ENCODE data around the gene JAM3. TPM values are rescaled to one million over a fixed set of nuclear protein-coding genes. Genes with fewer than 3 reads are reported as not detected.
"Not testable (repeated sequence)": the region's sequence is repeated elsewhere in the genome, so short reads cannot be mapped to it uniquely, and the experiment has no call there.

The JAM3 gene
- total RNA-seq, 5 donors from 2014 or later (not counting 1 experiment from before 2014, with no cell fraction given) = 6.6 to 10.7 (median 8.2) TPM

DNA sequence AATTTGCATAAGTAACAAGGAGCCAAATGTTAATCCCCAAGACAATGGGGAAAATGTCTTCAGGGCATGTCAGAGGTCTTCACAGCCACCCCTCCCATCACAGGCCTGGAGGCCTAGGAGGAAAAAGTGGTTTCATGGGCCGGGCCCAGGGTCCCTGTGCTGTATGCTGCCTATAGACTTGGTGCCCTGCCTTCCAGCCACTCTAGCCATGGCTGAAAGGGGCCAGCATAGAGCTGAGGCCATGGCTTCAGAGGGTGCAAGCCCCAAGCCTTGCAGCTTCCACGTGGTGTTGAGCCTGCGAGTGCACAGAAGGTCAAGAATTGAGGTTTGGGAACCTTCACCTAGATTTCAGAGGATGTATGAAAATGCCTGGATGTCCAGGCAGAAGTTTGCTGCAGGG lies 12.4 kb downstream of the JAM3 start:
- H3K27me3 ChIP-seq (replicated peaks in 1 of 2; ENCODE audit: control insufficient read depth in 2 of 2, extremely low read depth in 1 of 2, insufficient read depth in 2 of 2, low read length in 1 of 2); H3K27me3 Mint-ChIP-seq; H3K4me3 Mint-ChIP-seq; POLR2A ChIA-PET; DNase-seq; H3K36me3 ChIP-seq (ENCODE audit: control insufficient read depth in 2 of 2, extremely low read depth in 1 of 2, insufficient read depth in 1 of 2, low read length in 1 of 2); H3K4me1 Mint-ChIP-seq; H3K27ac Mint-ChIP-seq; H3K27ac ChIP-seq (ENCODE audit: low read length); ATAC-seq (replicated peaks in 1 of 4); H3K9me3 ChIP-seq; H3K4me1 ChIP-seq (ENCODE audit: control insufficient read depth in 1 of 2, extremely low read depth in 1 of 2, insufficient read depth in 2 of 2, low read length in 2 of 2); H3K4me3 ChIP-seq (ENCODE audit: control insufficient read depth in 1 of 2, extremely low read depth in 1 of 2, low read length in 1 of 2): not testable (repeated sequence)
- Mint-ChIP-seq H3K9me3 (peaks cover 5 to 12% (median 6%) of the 10 kb centered on the region in 3 donors), H3K36me3 (peaks cover 20% of the 10 kb centered on the region)
- 72% methylated on average over 3 of the region's 3 CpGs for WGBS (ENCODE audit: insufficient coverage)
- CTCF ChIA-PET = interaction anchor here in 1 of 2 donors (1.3 kb wide), 1 partner anchor 31 kb away, joined by 4 read pairs; no protein-coding TSS in a partner anchor

DNA sequence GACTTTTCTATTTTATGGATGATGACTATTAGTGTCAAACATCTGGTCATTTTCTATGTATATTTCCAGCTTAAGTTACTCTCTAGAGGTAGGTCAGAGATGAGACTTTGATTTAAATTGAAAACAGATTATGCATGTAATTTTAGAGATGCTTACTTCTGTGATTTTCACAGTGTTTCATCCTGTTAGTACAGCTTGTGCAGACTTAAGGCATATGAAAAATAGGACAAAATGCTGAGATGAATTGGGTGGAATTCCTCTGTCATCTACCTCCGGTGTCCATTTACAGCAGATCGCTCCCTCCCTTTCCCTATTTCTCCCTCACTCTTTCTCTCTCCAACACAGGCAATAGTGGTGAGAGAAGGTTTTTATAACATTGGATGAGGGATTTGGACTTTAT lies 14.1 kb downstream of the JAM3 start:
- H3K27ac ChIP-seq (ENCODE audit: low read length) = no peak overlapping the region
- Mint-ChIP-seq H3K4me1 (no peaks in the 10 kb centered on the region), H3K9me3 (peaks cover 5 to 12% (median 6%) of the 10 kb centered on the region in 3 donors), H3K4me3 (no peak overlapping the region), H3K36me3 (peaks cover 20% of the 10 kb centered on the region), H3K27ac (no peak overlapping the region), H3K27me3 (peaks cover 0 to 7% of the 10 kb centered on the region in 2 donors)
- H3K4me1 ChIP-seq (ENCODE audit: control insufficient read depth in 1 of 2, extremely low read depth in 1 of 2, insufficient read depth in 2 of 2, low read length in 2 of 2) = no peaks in the 10 kb centered on the region
- H3K36me3 ChIP-seq (ENCODE audit: control insufficient read depth in 2 of 2, extremely low read depth in 1 of 2, insufficient read depth in 1 of 2, low read length in 1 of 2) = no peaks in the 10 kb centered on the region
- H3K27me3 ChIP-seq (replicated peaks in 1 of 2; ENCODE audit: control insufficient read depth in 2 of 2, extremely low read depth in 1 of 2, insufficient read depth in 2 of 2, low read length in 1 of 2) = peaks cover 0 to 3% of the 10 kb centered on the region in 2 experiments
- no peaks in the 10 kb centered on the region for H3K9me3 ChIP-seq
- ChIA-PET CTCF (interaction anchor here in 1 of 2 donors (0.7 kb wide), 1 partner anchor 20 kb away, joined by 3 read pairs; no protein-coding TSS in a partner anchor), POLR2A (no interaction called here)
- DNase-seq (no peak), ATAC-seq (replicated peaks in 1 of 4) (no peak)
- no CpG with 5 or more reads among the region's 2 CpGs for WGBS (ENCODE audit: insufficient coverage)
- H3K4me3 ChIP-seq (ENCODE audit: control insufficient read depth in 1 of 2, extremely low read depth in 1 of 2, low read length in 1 of 2) = no peak overlapping the region

GRCh38 chr11:134086376-134086775 lies 17.5 kb downstream of the JAM3 start:
- H3K27me3 ChIP-seq (replicated peaks in 1 of 2; ENCODE audit: control insufficient read depth in 2 of 2, extremely low read depth in 1 of 2, insufficient read depth in 2 of 2, low read length in 1 of 2) = no peaks in the 10 kb centered on the region
- no peak for DNase-seq
- POLR2A ChIA-PET = no interaction called here
- no peak overlapping the region for H3K27ac Mint-ChIP-seq
- H3K9me3 ChIP-seq = no peaks in the 10 kb centered on the region
- no peak for ATAC-seq (replicated peaks in 1 of 4)
- no CpG with 5 or more reads among the region's 2 CpGs for WGBS (ENCODE audit: insufficient coverage)
- H3K36me3 ChIP-seq (ENCODE audit: control insufficient read depth in 2 of 2, extremely low read depth in 1 of 2, insufficient read depth in 1 of 2, low read length in 1 of 2) = no peaks in the 10 kb centered on the region
- H3K4me3 Mint-ChIP-seq = no peak overlapping the region
- CTCF ChIA-PET = interaction anchor here in 1 of 2 donors (0.7 kb wide), 1 partner anchor 151 kb away, joined by 3 read pairs; no protein-coding TSS in a partner anchor
- peaks cover 0 to 4% (median 0%) of the 10 kb centered on the region in 3 donors for H3K9me3 Mint-ChIP-seq
- H3K4me1 ChIP-seq (ENCODE audit: control insufficient read depth in 1 of 2, extremely low read depth in 1 of 2, insufficient read depth in 2 of 2, low read length in 2 of 2) = no peaks in the 10 kb centered on the region
- no peak overlapping the region for H3K4me3 ChIP-seq (ENCODE audit: control insufficient read depth in 1 of 2, extremely low read depth in 1 of 2, low read length in 1 of 2)
- no peaks in the 10 kb centered on the region for H3K27me3 Mint-ChIP-seq
- peaks cover 0 to 2% (median under 1%) of the 10 kb centered on the region in 3 donors for H3K4me1 Mint-ChIP-seq
- no peak overlapping the region for H3K27ac ChIP-seq (ENCODE audit: low read length)
- peaks cover 12% of the 10 kb centered on the region for H3K36me3 Mint-ChIP-seq

- H3K27ac Mint-ChIP-seq; DNase-seq; CTCF ChIA-PET; ATAC-seq (replicated peaks in 1 of 4); H3K27me3 ChIP-seq (replicated peaks in 1 of 2; ENCODE audit: control insufficient read depth in 2 of 2, extremely low read depth in 1 of 2, insufficient read depth in 2 of 2, low read length in 1 of 2); H3K4me3 ChIP-seq (ENCODE audit: control insufficient read depth in 1 of 2, extremely low read depth in 1 of 2, low read length in 1 of 2); H3K27me3 Mint-ChIP-seq; POLR2A ChIA-PET; H3K4me1 ChIP-seq (ENCODE audit: control insufficient read depth in 1 of 2, extremely low read depth in 1 of 2, insufficient read depth in 2 of 2, low read length in 2 of 2); H3K9me3 Mint-ChIP-seq; H3K36me3 Mint-ChIP-seq; H3K27ac ChIP-seq (ENCODE audit: low read length); H3K4me3 Mint-ChIP-seq; H3K9me3 ChIP-seq; H3K36me3 ChIP-seq (ENCODE audit: control insufficient read depth in 2 of 2, extremely low read depth in 1 of 2, insufficient read depth in 1 of 2, low read length in 1 of 2): not testable (repeated sequence)
- peaks cover 5 to 13% (median 7%) of the 10 kb centered on the region in 3 donors for H3K4me1 Mint-ChIP-seq
- WGBS (ENCODE audit: insufficient coverage) = 58% methylated on average over 2 of the region's 9 CpGs
Observed at GRCh38 chr11:134092006-134092405, 23.1 kb downstream of the JAM3 start.

GRCh38 chr11:134097166-134097565 lies 28.3 kb downstream of the JAM3 start:
- H3K9me3 Mint-ChIP-seq = no peaks in the 10 kb centered on the region
- peaks cover 5% of the 10 kb centered on the region for H3K36me3 Mint-ChIP-seq
- POLR2A ChIA-PET = no interaction called here
- no peak overlapping the region for H3K27ac Mint-ChIP-seq
- H3K27me3 Mint-ChIP-seq = no peaks in the 10 kb centered on the region
- H3K4me1 ChIP-seq (ENCODE audit: control insufficient read depth in 1 of 2, extremely low read depth in 1 of 2, insufficient read depth in 2 of 2, low read length in 2 of 2) = no peaks in the 10 kb centered on the region
- H3K4me1 Mint-ChIP-seq = peaks cover 0 to 11% (median 5%) of the 10 kb centered on the region in 3 donors
- H3K27ac ChIP-seq (ENCODE audit: low read length) = no peak overlapping the region
- H3K36me3 ChIP-seq (ENCODE audit: control insufficient read depth in 2 of 2, extremely low read depth in 1 of 2, insufficient read depth in 1 of 2, low read length in 1 of 2) = no peaks in the 10 kb centered on the region
- H3K9me3 ChIP-seq = no peaks in the 10 kb centered on the region
- no peak overlapping the region for H3K4me3 Mint-ChIP-seq
- DNase-seq = no peak
- CTCF ChIA-PET = no interaction called here
- no peaks in the 10 kb centered on the region for H3K27me3 ChIP-seq (replicated peaks in 1 of 2; ENCODE audit: control insufficient read depth in 2 of 2, extremely low read depth in 1 of 2, insufficient read depth in 2 of 2, low read length in 1 of 2)
- H3K4me3 ChIP-seq (ENCODE audit: control insufficient read depth in 1 of 2, extremely low read depth in 1 of 2, low read length in 1 of 2) = no peak overlapping the region
- no CpG with 5 or more reads among the region's 3 CpGs for WGBS (ENCODE audit: insufficient coverage)
- ATAC-seq (replicated peaks in 1 of 4) = no peak

GRCh38 chr11:134098566-134099184 lies 29.8 kb downstream of the JAM3 start:
- Mint-ChIP-seq H3K27me3 (no peaks in the 10 kb centered on the region), H3K4me1 (peaks cover 0 to 5% (median 3%) of the 10 kb centered on the region in 3 donors), H3K4me3 (no peak overlapping the region), H3K27ac (no peak overlapping the region), H3K9me3 (no peaks in the 10 kb centered on the region), H3K36me3 (peaks cover 5% of the 10 kb centered on the region)
- peak in 1 of 35 experiments; percentile 30 for DNase-seq
- ChIA-PET CTCF (interaction anchor here (1.1 to 2.1 kb wide), 3 partner anchors 48 to 171 kb away, joined by 3 to 18 read pairs (median 11); no protein-coding TSS in a partner anchor), POLR2A (interaction anchor here in 1 of 2 donors (0.5 kb wide), 1 partner anchor 87 kb away, joined by 5 read pairs; no protein-coding TSS in a partner anchor)
- Histone ChIP-seq H3K9me3 (no peaks in the 10 kb centered on the region), H3K27me3 (replicated peaks in 1 of 2; ENCODE audit: control insufficient read depth in 2 of 2, extremely low read depth in 1 of 2, insufficient read depth in 2 of 2, low read length in 1 of 2) (no peaks in the 10 kb centered on the region), H3K4me1 (ENCODE audit: control insufficient read depth in 1 of 2, extremely low read depth in 1 of 2, insufficient read depth in 2 of 2, low read length in 2 of 2) (no peaks in the 10 kb centered on the region), H3K4me3 (ENCODE audit: control insufficient read depth in 1 of 2, extremely low read depth in 1 of 2, low read length in 1 of 2) (no peak overlapping the region), H3K36me3 (ENCODE audit: control insufficient read depth in 2 of 2, extremely low read depth in 1 of 2, insufficient read depth in 1 of 2, low read length in 1 of 2) (no peaks in the 10 kb centered on the region), H3K27ac (ENCODE audit: low read length) (no peak overlapping the region)
- WGBS (ENCODE audit: insufficient coverage) = no CpG with 5 or more reads among the region's 3 CpGs
- peak in 2 of 4 experiments; percentile 36 to 60 for ATAC-seq (replicated peaks in 1 of 4)
